HG03378 (cell line): Measurements from ENCODE around the gene C19orf44.
"Not testable (repeated sequence)": the region's sequence is repeated elsewhere in the genome, so short reads cannot be mapped to it uniquely, and the experiment has no call there.

Source experiments
- ATAC-seq: cut with Tn5 transposase; IDR thresholded peaks from one replicate; pipeline ENCODE4 v1.9.1; 2021; ENCODE audit warnings: mild to moderate bottlenecking, moderate library complexity; ENCODE audit not compliant: unreplicated experiment

The C19orf44 gene

GRCh38 chr19:16532440-16533234, 36.4 kb downstream of the C19orf44 start:
- no peak for ATAC-seq

- ATAC-seq: no peak
These were observed 39.2 kb downstream of the C19orf44 start for GRCh38 chr19:16535381-16535780.

GRCh38 chr19:16536130-16536529, 39.9 kb downstream of the C19orf44 start:
- ATAC-seq: no peak

GRCh38 chr19:16537111-16537510, 40.9 kb downstream of the C19orf44 start:
- no peak for ATAC-seq

GRCh38 chr19:16540948-16541347, 44.8 kb downstream of the C19orf44 start:
- ATAC-seq: no peak

- peak; percentile 20 for ATAC-seq
These were observed 45.4 kb downstream of the C19orf44 start for GRCh38 chr19:16541526-16542044.

- ATAC-seq: peak; percentile 58
These were observed 46.1 kb downstream of the C19orf44 start, which contains the start of gene CHERP for GRCh38 chr19:16542045-16542909. TSS of gene CHERP (minus strand) at chr19:16542437. CDS start at chr19:16542378, 59 bp downstream.

- ATAC-seq: peak; percentile 8
These were observed 46.8 kb downstream of the C19orf44 start for GRCh38 chr19:16542910-16543472.

- not testable (repeated sequence) for ATAC-seq
These were observed 47.5 kb downstream of the C19orf44 start for GRCh38 chr19:16543734-16544133.

- no peak for ATAC-seq
These were observed 48.5 kb downstream of the C19orf44 start for GRCh38 chr19:16544473-16545231.

GRCh38 chr19:16548956-16549355, 52.8 kb downstream of the C19orf44 start:
- no peak for ATAC-seq

- not testable (repeated sequence) for ATAC-seq
These were observed 55.7 kb downstream of the C19orf44 start for GRCh38 chr19:16551902-16552301.

GRCh38 chr19:16554776-16555175, 58.6 kb downstream of the C19orf44 start:
- ATAC-seq: no peak

- ATAC-seq: no peak
These were observed 63.6 kb downstream of the C19orf44 start for GRCh38 chr19:16559780-16560276.

- ATAC-seq: no peak
These were observed 65.2 kb downstream of the C19orf44 start for GRCh38 chr19:16561382-16561781.

GRCh38 chr19:16562608-16563025, 66.4 kb downstream of the C19orf44 start:
- no peak for ATAC-seq

GRCh38 chr19:16564842-16565241, 68.6 kb downstream of the C19orf44 start:
- ATAC-seq: no peak

- no peak for ATAC-seq
These were observed 70.0 kb downstream of the C19orf44 start for GRCh38 chr19:16566161-16566560.

- no peak for ATAC-seq
These were observed 70.5 kb downstream of the C19orf44 start for GRCh38 chr19:16566702-16567101.

GRCh38 chr19:16569609-16570320, 73.6 kb downstream of the C19orf44 start:
- no peak for ATAC-seq
